Omental fat pad (tissue), 4 donors: ENCODE data around the gene ZNRF3. TPM values are rescaled to one million over a fixed set of nuclear protein-coding genes. Genes with fewer than 3 reads are reported as not detected.

Experiments
- ATAC-seq: fragments of 150-250 bp; one replicate; pipeline ENCODE4 v1.9.1; 2016; ENCODE audit warnings: mild to moderate bottlenecking, moderate library complexity; ENCODE audit not compliant: low FRiP score
- DNase-seq: peaks from one replicate; pipeline ENCODE4 v3.0.0-alpha.2; 2019; ENCODE audit warnings: low spot score
- total RNA-seq, 4 donors: library from RNA; depleted of rRNA; stranded (reverse); fragments of >200 nt; gene quantifications; one replicate each; pipeline ENCODE4 v1.1.0, GENCODE V29; 2016
- TF ChIP-seq, protein P1 (sequence below), 3 donors: fragments of 450-650 bp; IDR thresholded peaks; one replicate each; pipeline ENCODE4 v1.5.1; 2016 to 2017; ENCODE audit warnings: antibody characterized with exemption in 3 of 3, mild to moderate bottlenecking in 3 of 3, moderate library complexity in 2 of 3

Gene ZNRF3
- total RNA-seq, 4 donors from 2014 or later: 7.7 to 14.4 (median 8.2) TPM

DNA sequence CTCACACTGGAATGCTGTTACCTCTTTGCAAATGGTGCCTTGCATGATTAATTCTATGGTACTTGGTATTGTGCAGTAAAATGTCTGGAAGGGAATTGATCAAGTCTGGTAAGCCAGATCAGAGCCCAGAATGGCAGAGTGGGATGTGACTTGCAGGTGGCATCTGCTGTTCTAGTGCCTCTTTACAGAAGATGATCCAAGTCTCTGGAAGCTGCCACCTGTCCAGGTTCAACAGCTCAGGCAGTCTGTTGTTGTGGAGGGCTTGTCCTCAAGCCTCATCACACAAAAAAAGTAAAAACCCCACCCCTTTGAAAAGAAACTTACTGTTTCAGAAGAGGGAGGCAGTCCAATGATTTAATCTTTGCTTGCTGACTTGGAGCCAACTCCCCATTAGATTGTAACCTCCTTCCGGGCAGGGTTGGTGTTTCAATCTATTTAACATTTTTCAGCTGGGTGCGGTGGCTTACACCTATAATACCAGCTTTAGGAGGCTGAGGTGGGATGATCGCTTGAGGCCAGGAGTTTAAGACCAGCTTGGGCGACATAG, 17.1 kb downstream of the ZNRF3 start:
- DNase-seq: no peak
- ATAC-seq: no peak
- TF ChIP-seq, protein P1, sequence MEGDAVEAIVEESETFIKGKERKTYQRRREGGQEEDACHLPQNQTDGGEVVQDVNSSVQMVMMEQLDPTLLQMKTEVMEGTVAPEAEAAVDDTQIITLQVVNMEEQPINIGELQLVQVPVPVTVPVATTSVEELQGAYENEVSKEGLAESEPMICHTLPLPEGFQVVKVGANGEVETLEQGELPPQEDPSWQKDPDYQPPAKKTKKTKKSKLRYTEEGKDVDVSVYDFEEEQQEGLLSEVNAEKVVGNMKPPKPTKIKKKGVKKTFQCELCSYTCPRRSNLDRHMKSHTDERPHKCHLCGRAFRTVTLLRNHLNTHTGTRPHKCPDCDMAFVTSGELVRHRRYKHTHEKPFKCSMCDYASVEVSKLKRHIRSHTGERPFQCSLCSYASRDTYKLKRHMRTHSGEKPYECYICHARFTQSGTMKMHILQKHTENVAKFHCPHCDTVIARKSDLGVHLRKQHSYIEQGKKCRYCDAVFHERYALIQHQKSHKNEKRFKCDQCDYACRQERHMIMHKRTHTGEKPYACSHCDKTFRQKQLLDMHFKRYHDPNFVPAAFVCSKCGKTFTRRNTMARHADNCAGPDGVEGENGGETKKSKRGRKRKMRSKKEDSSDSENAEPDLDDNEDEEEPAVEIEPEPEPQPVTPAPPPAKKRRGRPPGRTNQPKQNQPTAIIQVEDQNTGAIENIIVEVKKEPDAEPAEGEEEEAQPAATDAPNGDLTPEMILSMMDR (IDR thresholded peaks at IDR 0.05): no peak

DNA sequence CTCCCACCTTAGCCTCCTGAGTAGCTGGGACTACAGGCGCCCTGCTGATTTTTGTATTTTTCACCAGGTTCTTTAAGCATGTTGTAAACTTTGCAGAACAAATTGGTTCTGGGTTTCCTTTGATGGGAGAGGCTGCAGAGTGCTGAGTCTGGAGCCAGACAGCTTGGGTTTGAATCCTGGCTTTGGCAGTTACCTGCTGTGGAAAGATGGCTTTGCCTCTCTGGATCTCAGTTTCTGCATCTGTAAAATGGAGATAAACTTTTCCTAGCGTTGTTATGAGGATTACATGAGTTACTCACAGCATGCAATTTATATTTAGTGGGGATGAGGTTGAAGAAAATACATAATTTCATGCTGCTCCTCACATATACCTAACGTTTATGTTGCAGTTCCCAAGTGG, 19.1 kb downstream of the ZNRF3 start:
- DNase-seq (no peak), ATAC-seq (no peak)
- TF ChIP-seq, protein P1 (IDR thresholded peaks at IDR 0.05): no peak

DNA sequence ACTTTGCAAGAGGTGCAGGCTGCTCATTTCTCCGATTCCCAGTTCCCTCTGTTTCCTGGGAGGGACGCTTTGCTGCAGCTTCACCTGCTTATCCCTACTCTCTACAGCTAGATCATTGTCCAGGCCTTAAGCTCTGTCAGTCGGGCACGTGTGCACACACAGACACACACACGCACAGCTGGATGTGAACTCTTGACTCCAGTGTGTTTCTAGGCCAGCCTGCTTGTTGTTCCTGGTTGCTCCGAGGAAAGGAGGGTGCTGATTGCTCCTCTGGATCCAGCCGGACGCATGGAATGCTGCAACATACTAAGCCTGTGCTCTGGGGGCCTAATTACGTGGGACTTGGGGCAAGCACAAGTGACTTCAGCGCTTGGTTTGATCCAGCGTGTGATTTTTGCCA, 19.7 kb downstream of the ZNRF3 start:
- ATAC-seq (no peak), DNase-seq (no peak)
- TF ChIP-seq, protein P1 (IDR thresholded peaks at IDR 0.05): no peak

DNA sequence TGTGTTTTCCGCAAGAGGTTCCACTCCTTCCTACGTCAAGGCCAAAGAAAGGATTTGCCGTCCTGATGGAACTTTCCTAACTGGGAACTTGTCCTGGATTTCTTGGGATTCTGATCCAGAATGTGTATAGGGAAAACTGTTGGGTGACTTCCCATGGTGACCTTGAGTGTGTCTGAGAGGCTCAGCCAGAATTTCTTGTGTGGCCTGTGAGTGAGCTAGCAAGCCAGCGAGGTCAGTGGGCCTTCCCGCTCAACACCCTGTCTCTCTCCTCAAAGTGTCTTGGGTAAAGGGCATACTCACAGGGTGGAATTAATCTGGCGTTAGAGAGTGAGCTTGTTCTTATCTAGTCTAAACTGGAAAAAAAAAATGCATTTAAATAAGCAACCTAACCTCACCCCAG, 20.4 kb downstream of the ZNRF3 start:
- ATAC-seq (peak; percentile 16), DNase-seq (no peak)
- TF ChIP-seq, protein P1 (IDR thresholded peaks at IDR 0.05): no peak

DNA sequence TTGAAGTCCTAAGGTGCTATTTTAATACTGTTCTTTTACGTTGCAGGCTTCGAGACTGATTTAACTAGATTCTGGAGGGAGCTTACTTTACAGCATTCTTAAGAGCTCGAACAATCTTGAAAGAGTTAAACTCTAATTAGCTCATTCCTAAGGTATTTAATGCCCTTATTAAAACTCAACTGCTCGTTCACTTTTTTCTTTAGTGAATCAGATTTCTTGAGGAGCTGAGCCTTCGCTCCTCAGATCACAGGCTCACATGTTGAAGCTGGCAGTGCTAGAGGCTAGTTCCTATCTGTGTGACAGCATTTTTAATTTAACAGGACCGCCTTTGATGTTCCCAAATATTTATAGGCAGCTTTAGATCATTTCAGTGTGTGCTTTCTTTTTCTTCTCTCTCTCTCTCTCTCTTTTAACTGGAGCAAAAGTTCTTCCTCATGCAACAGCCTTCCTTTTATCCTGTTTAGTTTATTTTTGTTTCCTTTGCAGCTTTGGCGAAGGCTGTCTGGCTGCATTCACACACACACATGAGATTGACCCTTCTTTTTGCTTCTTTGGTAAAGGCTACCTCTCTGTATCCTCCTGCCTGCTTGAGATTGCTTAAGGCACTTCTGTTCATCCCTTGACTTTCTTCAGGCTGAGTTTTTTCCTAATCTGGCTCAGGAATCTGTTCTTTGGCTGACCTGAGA, 21.0 kb downstream of the ZNRF3 start:
- ATAC-seq: peak; percentile 39
- no peak for DNase-seq
- TF ChIP-seq, protein P1 (IDR thresholded peaks at IDR 0.05): no peak

DNA sequence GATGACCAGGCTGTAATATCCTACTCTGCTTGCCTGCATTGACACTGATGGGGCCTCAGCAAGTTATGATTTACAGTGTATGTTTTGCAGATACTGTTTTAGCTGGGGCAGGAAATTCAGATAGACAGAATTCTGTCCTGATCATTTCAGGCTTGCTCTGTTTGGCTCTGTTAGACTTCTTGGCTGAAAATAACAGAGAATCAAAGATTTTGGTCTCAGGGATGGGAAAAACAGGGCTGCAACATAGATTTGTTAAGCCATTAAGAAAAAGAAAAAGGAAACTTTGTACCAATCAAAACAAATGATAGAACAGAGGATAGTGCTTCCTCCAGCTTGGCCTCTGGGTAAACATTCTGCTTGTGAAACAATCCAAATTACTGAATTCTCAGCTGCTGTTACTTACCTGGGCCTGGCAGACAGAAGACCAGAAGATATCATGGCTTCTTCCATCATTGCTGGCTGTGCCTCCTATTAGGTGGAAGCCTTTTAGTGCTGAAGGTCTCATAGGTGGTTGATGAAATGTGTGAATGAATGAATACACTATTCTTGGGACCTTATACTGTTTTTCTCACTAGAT, 22.0 kb downstream of the ZNRF3 start:
- no peak for DNase-seq
- TF ChIP-seq, protein P1 (IDR thresholded peaks at IDR 0.05): no peak
- ATAC-seq: no peak

DNA sequence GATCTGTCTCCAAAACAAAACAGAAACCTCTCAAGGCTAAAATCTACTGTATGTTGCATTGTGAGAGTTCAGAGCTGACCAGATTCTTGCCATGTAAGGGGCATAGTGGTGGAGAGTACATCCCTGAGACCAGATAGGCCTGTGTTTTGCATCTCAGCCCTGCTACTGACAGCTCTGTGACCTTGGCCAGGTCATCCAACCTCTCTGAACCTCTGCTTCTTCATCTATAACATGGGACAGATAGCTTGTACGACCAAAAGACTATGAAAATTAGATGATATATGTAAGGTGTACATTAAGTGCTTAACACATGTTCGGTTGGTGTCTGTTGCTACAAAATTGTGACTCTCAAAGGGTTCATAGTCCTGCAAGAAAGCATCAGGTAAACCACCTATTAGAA, 22.9 kb downstream of the ZNRF3 start:
- TF ChIP-seq, protein P1 (IDR thresholded peaks at IDR 0.05): no peak
- no peak for DNase-seq
- no peak for ATAC-seq
